ENCODE results near the gene CMKLR1. TPM values are rescaled to one million over a fixed set of nuclear protein-coding genes. Genes with fewer than 3 reads are reported as not detected.

CMKLR1 gene
- total and polyA plus RNA-seq, 2 donors (not counting 1 experiment from before 2014, with no cell fraction given), result 0.06 to 0.54 TPM

GRCh38 chr12:108317308-108318234, 21.5 kb downstream of the CMKLR1 start:
- peaks cover 4% of the 10 kb centered on the region for H3K4me1 Mint-ChIP-seq
- H3K27me3 ChIP-seq (replicated peaks in 1 of 4; ENCODE audit: control extremely low read depth in 1 of 4, control insufficient read depth in 3 of 4, insufficient read depth in 4 of 4, low read length in 3 of 4), result peaks cover 0 to 4% (median 0%) of the 10 kb centered on the region in 4 experiments
- CTCF ChIA-PET, result no interaction called here
- intact Hi-C loops (cut with micrococcal nuclease), result no loop called here
- no peak for ATAC-seq (ENCODE audit: low read depth)
- H2AFZ ChIP-seq (ENCODE audit: insufficient read depth, low read depth, low read length, poor library complexity, severe bottlenecking), result no peak overlapping the region
- no peak overlapping the region for H3K4me3 Mint-ChIP-seq
- H3K27me3 Mint-ChIP-seq, result peaks cover 22% of the 10 kb centered on the region
- H3K9ac ChIP-seq (ENCODE audit: low read length), result no peak overlapping the region
- H3K27ac Mint-ChIP-seq, result no peak overlapping the region
- TF ChIP-seq EZH2 (IDR thresholded peaks at IDR 0.05; ENCODE audit: borderline replicate concordance, insufficient read depth, low read depth, low read length, poor library complexity, severe bottlenecking), result no peak
- no peak for TF ChIP-seq CTCF (IDR thresholded peaks at IDR 0.05)
- no peak for DNase-seq
- H3K79me2 ChIP-seq (ENCODE audit: control insufficient read depth, insufficient read depth, low read length), result no peaks in the 10 kb centered on the region
- no peaks in the 10 kb centered on the region for H4K20me1 ChIP-seq (ENCODE audit: control insufficient read depth, insufficient read depth, low read length, poor library complexity, severe bottlenecking)
- H3K4me3 ChIP-seq (ENCODE audit: control extremely low read depth in 1 of 5, extremely low read depth in 1 of 5, insufficient read depth in 1 of 5, low read depth in 2 of 5, low read length in 4 of 5), result no peak overlapping the region
- H3K4me2 ChIP-seq (replicated peaks; ENCODE audit: low read depth, low read length, poor library complexity, severe bottlenecking), result no peak overlapping the region
- H3K4me1 ChIP-seq (ENCODE audit: control insufficient read depth in 2 of 2, insufficient read depth in 2 of 2, low read length in 2 of 2), result no peaks in the 10 kb centered on the region
- H3K27ac ChIP-seq (ENCODE audit: low read length in 2 of 2), result no peak overlapping the region
- no peaks in the 10 kb centered on the region for H3K9me3 ChIP-seq (ENCODE audit: control extremely low read depth in 1 of 3, control insufficient read depth in 2 of 3, insufficient read depth in 1 of 3, low read length in 2 of 3)
- POLR2A ChIA-PET, result no interaction called here
- WGBS (ENCODE audit: insufficient coverage), result 75% methylated on average over 2 of the region's 6 CpGs
- H3K9me3 Mint-ChIP-seq (ENCODE audit: insufficient read depth), result no peaks in the 10 kb centered on the region
- no peaks in the 10 kb centered on the region for H3K36me3 ChIP-seq (replicated peaks in 1 of 2; ENCODE audit: control extremely low read depth in 1 of 2, control insufficient read depth in 1 of 2, extremely low read depth in 1 of 2, insufficient read depth in 2 of 2, low read length in 1 of 2)

Data from B cell (primary cell).